Progenitor cell of endocrine pancreas (in vitro differentiated cells): ENCODE data around the gene WDCP. TPM values are rescaled to one million over a fixed set of nuclear protein-coding genes. Genes with fewer than 3 reads are reported as not detected.

ENCODE experiments used
- DNase-seq: peaks from one replicate; pipeline ENCODE4 v3.0.0; 2021; ENCODE audit warnings: low spot score; ENCODE audit not compliant: unreplicated experiment
- H3K27ac Mint-ChIP-seq: 2 replicates; pipeline ENCODE4 v1.8.0; 2021; ENCODE audit warnings: mild to moderate bottlenecking, moderate library complexity, mixed read lengths
- H3K27me3 Mint-ChIP-seq: 2 replicates; pipeline ENCODE4 v1.8.0; 2021; ENCODE audit warnings: mixed read lengths
- H3K36me3 Mint-ChIP-seq: 2 replicates; pipeline ENCODE4 v1.8.0; 2022; ENCODE audit warnings: mixed read lengths; ENCODE audit not compliant: insufficient read depth
- H3K4me1 Mint-ChIP-seq: 2 replicates; pipeline ENCODE4 v1.8.0; 2021; ENCODE audit warnings: low read depth, mixed read lengths
- H3K4me3 Mint-ChIP-seq: 2 replicates; pipeline ENCODE4 v1.8.0; 2021; ENCODE audit warnings: low read depth, mild to moderate bottlenecking, moderate library complexity, mixed read lengths
- H3K9me3 Mint-ChIP-seq: 2 replicates; pipeline ENCODE4 v1.8.0; 2021; ENCODE audit warnings: low read depth, mixed read lengths
- total RNA-seq: library from RNA; stranded (reverse); gene quantifications from 2 replicates; pipeline ENCODE4 v1.2.1, GENCODE V29; 2021
- TF ChIP-seq, protein P1 (sequence below): fragments of 200-600 bp; sonication (generic); IDR thresholded peaks from one replicate; pipeline ENCODE4 v1.5.0; 2021; ENCODE audit warnings: antibody characterized with exemption, mild to moderate bottlenecking; ENCODE audit not compliant: unreplicated experiment

WDCP gene
- total RNA-seq, 1 donor from 2014 or later, result 23.7 TPM

- TF ChIP-seq, protein P1, sequence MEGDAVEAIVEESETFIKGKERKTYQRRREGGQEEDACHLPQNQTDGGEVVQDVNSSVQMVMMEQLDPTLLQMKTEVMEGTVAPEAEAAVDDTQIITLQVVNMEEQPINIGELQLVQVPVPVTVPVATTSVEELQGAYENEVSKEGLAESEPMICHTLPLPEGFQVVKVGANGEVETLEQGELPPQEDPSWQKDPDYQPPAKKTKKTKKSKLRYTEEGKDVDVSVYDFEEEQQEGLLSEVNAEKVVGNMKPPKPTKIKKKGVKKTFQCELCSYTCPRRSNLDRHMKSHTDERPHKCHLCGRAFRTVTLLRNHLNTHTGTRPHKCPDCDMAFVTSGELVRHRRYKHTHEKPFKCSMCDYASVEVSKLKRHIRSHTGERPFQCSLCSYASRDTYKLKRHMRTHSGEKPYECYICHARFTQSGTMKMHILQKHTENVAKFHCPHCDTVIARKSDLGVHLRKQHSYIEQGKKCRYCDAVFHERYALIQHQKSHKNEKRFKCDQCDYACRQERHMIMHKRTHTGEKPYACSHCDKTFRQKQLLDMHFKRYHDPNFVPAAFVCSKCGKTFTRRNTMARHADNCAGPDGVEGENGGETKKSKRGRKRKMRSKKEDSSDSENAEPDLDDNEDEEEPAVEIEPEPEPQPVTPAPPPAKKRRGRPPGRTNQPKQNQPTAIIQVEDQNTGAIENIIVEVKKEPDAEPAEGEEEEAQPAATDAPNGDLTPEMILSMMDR, result no peak
- peaks cover 7% of the 10 kb centered on the region for H3K36me3 Mint-ChIP-seq
- no peak overlapping the region for H3K4me3 Mint-ChIP-seq
Measured at GRCh38 chr2:24024996-24025663, 22.1 kb downstream of the WDCP start.

GRCh38 chr2:24024018-24024417, 23.2 kb downstream of the WDCP start:
- Mint-ChIP-seq H3K4me1 (no peaks in the 10 kb centered on the region), H3K27me3 (no peaks in the 10 kb centered on the region)

More at GRCh38 chr2:24024996-24025663, 22.1 kb downstream of the WDCP start:
- DNase-seq, result no peak
- H3K27me3 Mint-ChIP-seq, result no peaks in the 10 kb centered on the region
- no peaks in the 10 kb centered on the region for H3K4me1 Mint-ChIP-seq
- H3K27ac Mint-ChIP-seq, result no peak overlapping the region
- H3K9me3 Mint-ChIP-seq, result no peaks in the 10 kb centered on the region

GRCh38 chr2:24022975-24023575, 24.1 kb downstream of the WDCP start:
- TF ChIP-seq, protein P1, result no peak
- H3K9me3 Mint-ChIP-seq, result no peaks in the 10 kb centered on the region
- DNase-seq, result no peak
- H3K36me3 Mint-ChIP-seq, result peaks cover 4% of the 10 kb centered on the region
- no peaks in the 10 kb centered on the region for H3K4me1 Mint-ChIP-seq
- no peak overlapping the region for H3K4me3 Mint-ChIP-seq
- H3K27me3 Mint-ChIP-seq, result no peaks in the 10 kb centered on the region
- H3K27ac Mint-ChIP-seq, result no peak overlapping the region

More at GRCh38 chr2:24024018-24024417, 23.2 kb downstream of the WDCP start:
- Mint-ChIP-seq H3K4me3 (no peak overlapping the region), H3K27ac (no peak overlapping the region), H3K36me3 (peaks cover 6% of the 10 kb centered on the region), H3K9me3 (no peaks in the 10 kb centered on the region)
- TF ChIP-seq, protein P1, result peak; percentile 39
- no peak for DNase-seq

DNA sequence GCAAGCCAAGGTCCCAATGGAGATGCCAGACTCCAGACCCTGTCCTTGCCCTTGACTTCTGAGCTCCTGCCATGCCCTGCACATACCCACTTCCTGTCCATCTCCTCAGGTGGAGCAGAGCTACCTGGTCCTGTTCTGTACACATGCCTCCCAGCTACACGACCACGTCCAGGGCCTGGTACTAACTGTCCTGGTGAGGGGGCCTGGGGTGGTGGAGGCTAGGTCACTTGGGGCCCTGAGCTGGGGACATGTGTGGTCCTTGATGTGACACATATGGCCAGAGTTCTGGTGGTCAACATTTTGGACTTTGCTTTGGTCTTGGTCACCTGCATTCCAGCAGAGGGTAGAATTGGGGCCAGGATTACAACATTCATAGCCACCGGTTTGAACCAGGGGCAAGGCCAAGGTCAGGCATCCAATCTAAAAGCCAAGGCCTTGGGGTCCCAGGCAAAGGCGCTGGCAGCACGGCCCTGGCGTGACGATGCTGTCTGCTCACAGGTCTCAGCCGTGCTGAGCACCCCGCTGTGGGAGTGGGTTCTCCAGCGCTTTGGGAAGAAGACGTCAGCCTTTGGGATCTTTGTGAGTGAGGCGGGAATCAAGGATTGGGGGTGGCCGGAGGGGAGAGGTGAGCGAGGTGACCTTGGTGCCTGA, 24.7 kb downstream of the WDCP start:
- H3K9me3 Mint-ChIP-seq, result no peaks in the 10 kb centered on the region
- no peak overlapping the region for H3K27ac Mint-ChIP-seq
- TF ChIP-seq, protein P1, result no peak

GRCh38 chr2:24021122-24021998, 25.8 kb downstream of the WDCP start:
- no peaks in the 10 kb centered on the region for H3K4me1 Mint-ChIP-seq
- peaks cover 2% of the 10 kb centered on the region for H3K36me3 Mint-ChIP-seq
- no peaks in the 10 kb centered on the region for H3K9me3 Mint-ChIP-seq
- H3K27me3 Mint-ChIP-seq, result no peaks in the 10 kb centered on the region
- H3K27ac Mint-ChIP-seq, result no peak overlapping the region
- DNase-seq, result no peak
- no peak overlapping the region for H3K4me3 Mint-ChIP-seq
- TF ChIP-seq, protein P1, result peak; percentile 39

More for the DNA sequence above, 24.7 kb downstream of the WDCP start:
- H3K36me3 Mint-ChIP-seq, result peaks cover 3% of the 10 kb centered on the region
- no peaks in the 10 kb centered on the region for H3K27me3 Mint-ChIP-seq
- no peak for DNase-seq
- H3K4me3 Mint-ChIP-seq, result no peak overlapping the region
- H3K4me1 Mint-ChIP-seq, result no peaks in the 10 kb centered on the region
